Trophoblast cell (in vitro differentiated cells and primary cell): ENCODE results near the gene CST6.

Experiments used
- DNase-seq, 2 donors: peaks; one replicate each; pipeline ENCODE4 v3.0.0-alpha.2; 2016
- H2AFZ ChIP-seq: 2 replicates; pipeline ENCODE4 v1.6.1; 2013; ENCODE audit warnings: low read length, moderate library complexity, mild to moderate bottlenecking; ENCODE audit not compliant: insufficient read depth, poor library complexity
- H2AK5ac ChIP-seq: 2 replicates; pipeline ENCODE4 v1.6.1; 2013; ENCODE audit warnings: mild to moderate bottlenecking, low read length
- H2BK120ac ChIP-seq: 2 replicates; pipeline ENCODE4 v1.6.1; 2013; ENCODE audit warnings: low read length, mild to moderate bottlenecking, moderate library complexity; ENCODE audit not compliant: insufficient read depth, poor library complexity
- H2BK12ac ChIP-seq: 2 replicates; pipeline ENCODE4 v1.6.1; 2013; ENCODE audit warnings: mild to moderate bottlenecking, low read length, moderate library complexity
- H2BK5ac ChIP-seq: 2 replicates; pipeline ENCODE4 v1.6.1; 2013; ENCODE audit warnings: low read length, low read depth, moderate library complexity, mild to moderate bottlenecking; ENCODE audit not compliant: poor library complexity
- H3K14ac ChIP-seq: 2 replicates; pipeline ENCODE4 v1.6.1; 2013; ENCODE audit warnings: mild to moderate bottlenecking, low read length
- H3K18ac ChIP-seq: 2 replicates; pipeline ENCODE4 v1.6.1; 2013; ENCODE audit warnings: mild to moderate bottlenecking, low read length
- H3K23ac ChIP-seq: 2 replicates; pipeline ENCODE4 v1.6.1; 2013; ENCODE audit warnings: low read length
- H3K27ac ChIP-seq: 2 replicates; pipeline ENCODE4 v1.5.1; 2013; ENCODE audit warnings: low read depth, mild to moderate bottlenecking, inconsistent platforms, low read length, moderate library complexity
- H3K27me3 ChIP-seq: 2 replicates; pipeline ENCODE4 v1.6.1; 2013; ENCODE audit warnings: inconsistent platforms, mild to moderate bottlenecking, low read length, moderate library complexity; ENCODE audit not compliant: insufficient read depth
- H3K36me3 ChIP-seq, 2 experiments: 1 replicate in 1 of 2; 2 replicates in 1 of 2; pipeline ENCODE4 v1.6.1; 2013; ENCODE audit warnings: low read length in 2 of 2, mild to moderate bottlenecking in 2 of 2, moderate library complexity in 1 of 2; ENCODE audit not compliant: insufficient read depth in 2 of 2, control insufficient read depth in 1 of 2
- H3K4ac ChIP-seq: 2 replicates; pipeline ENCODE4 v1.6.1; 2013; ENCODE audit warnings: low read depth, mild to moderate bottlenecking, low read length, moderate library complexity
- H3K4me1 ChIP-seq, 2 experiments: 1 replicate in 1 of 2; 2 replicates in 1 of 2; pipeline ENCODE4 v1.6.1; 2013; ENCODE audit warnings: low read length in 2 of 2, mild to moderate bottlenecking in 2 of 2, moderate library complexity in 1 of 2; ENCODE audit not compliant: insufficient read depth in 2 of 2, control insufficient read depth in 1 of 2
- H3K4me2 ChIP-seq: 2 replicates; pipeline ENCODE4 v1.6.1; 2013; ENCODE audit warnings: inconsistent platforms, mild to moderate bottlenecking, low read length, moderate library complexity
- H3K4me3 ChIP-seq: 2 replicates; pipeline ENCODE4 v1.5.1; 2013; ENCODE audit warnings: mild to moderate bottlenecking, low read depth, low read length, inconsistent platforms
- H3K79me1 ChIP-seq: one replicate; pipeline ENCODE4 v1.6.1; 2013; ENCODE audit warnings: low read length
- H3K79me2 ChIP-seq: 2 replicates; pipeline ENCODE4 v1.6.1; 2013; ENCODE audit warnings: low read length, mild to moderate bottlenecking; ENCODE audit not compliant: control insufficient read depth, insufficient read depth, poor library complexity
- H3K9ac ChIP-seq: 2 replicates; pipeline ENCODE4 v1.6.1; 2013; ENCODE audit warnings: mild to moderate bottlenecking, low read length
- H3K9me3 ChIP-seq: 2 replicates; pipeline ENCODE4 v1.6.1; 2013; ENCODE audit warnings: low read depth, mild to moderate bottlenecking, control low read depth, inconsistent platforms, low read length; ENCODE audit not compliant: insufficient read depth
- H4K12ac ChIP-seq: 2 replicates; pipeline ENCODE4 v1.6.1; 2013; ENCODE audit warnings: low read depth, mild to moderate bottlenecking, low read length, moderate library complexity
- H4K8ac ChIP-seq: 2 replicates; pipeline ENCODE4 v1.6.1; 2013; ENCODE audit warnings: low read depth, mild to moderate bottlenecking, low read length, moderate library complexity
- H4K91ac ChIP-seq: one replicate; pipeline ENCODE4 v1.6.1; 2013; ENCODE audit warnings: low read depth, mild to moderate bottlenecking, low read length, moderate library complexity
- WGBS: extraction: QIAGEN DNeasy Blood & Tissue Kit; methylation state at CpG from one replicate; pipeline ENCODE4 v1.1.7; 2013; ENCODE audit warnings: missing lambda C conversion rate; ENCODE audit not compliant: insufficient read length, insufficient coverage; ENCODE audit errors: extremely low coverage; 5-methylcytosine and 5-hydroxymethylcytosine counted together

The CST6 gene

DNA sequence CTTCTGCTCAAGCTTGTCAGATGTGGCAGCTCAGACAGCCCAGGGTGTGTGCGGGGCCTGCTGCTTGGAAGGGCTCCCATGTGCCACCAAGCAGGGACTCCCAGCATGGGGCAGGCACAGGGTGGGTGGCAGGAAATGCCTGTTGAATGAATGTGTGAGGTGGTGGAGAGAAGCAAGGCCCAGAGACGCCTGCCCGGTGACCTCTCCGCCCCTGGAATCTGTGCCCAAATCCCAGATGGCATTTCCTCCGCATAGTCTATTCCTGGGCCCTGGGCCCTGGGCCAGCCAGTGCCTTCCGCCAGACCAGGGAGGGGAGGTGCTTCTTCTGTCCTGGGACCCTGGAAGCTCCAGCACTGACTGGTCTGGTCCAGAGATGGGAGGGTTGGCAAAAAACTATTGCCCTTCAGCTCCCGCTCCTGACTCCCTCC is 3.7 kb downstream of the CST6 start:
- peaks cover 34 to 38% of the 10 kb centered on the region in 2 experiments for H3K4me1 ChIP-seq
- H3K9me3 ChIP-seq, result no peaks in the 10 kb centered on the region
- H3K4me2 ChIP-seq, result no peak overlapping the region
- H2AFZ ChIP-seq, result no peak overlapping the region
- H3K79me2 ChIP-seq, result peaks cover 3% of the 10 kb centered on the region
- no peak overlapping the region for H3K27ac ChIP-seq
- no peak overlapping the region for H2BK5ac ChIP-seq
- H2BK120ac ChIP-seq, result no peak overlapping the region
- no peaks in the 10 kb centered on the region for H3K27me3 ChIP-seq
- no peak overlapping the region for H3K4me3 ChIP-seq
- H3K14ac ChIP-seq, result no peak overlapping the region
- H2BK12ac ChIP-seq, result peak overlapping the region; percentile 42
- no peak overlapping the region for H3K4ac ChIP-seq
- no peak overlapping the region for H3K23ac ChIP-seq
- H4K12ac ChIP-seq, result no peak overlapping the region
- WGBS, result no CpG with 5 or more reads among the region's 7 CpGs
- no peak overlapping the region for H3K18ac ChIP-seq
- DNase-seq, result no peak
- H2AK5ac ChIP-seq, result no peak overlapping the region
- peaks cover 19% of the 10 kb centered on the region for H3K79me1 ChIP-seq
- no peak overlapping the region for H4K91ac ChIP-seq
- H4K8ac ChIP-seq, result no peak overlapping the region
- H3K36me3 ChIP-seq, result no peaks in the 10 kb centered on the region
- no peak overlapping the region for H3K9ac ChIP-seq

- WGBS, result no CpG with 5 or more reads among the region's 18 CpGs
- Histone ChIP-seq H3K79me2 (peaks cover 3% of the 10 kb centered on the region), H4K12ac (no peak overlapping the region), H3K9ac (no peak overlapping the region), H2BK120ac (no peak overlapping the region), H3K14ac (no peak overlapping the region), H4K91ac (no peak overlapping the region), H3K79me1 (peaks cover 16% of the 10 kb centered on the region), H3K23ac (no peak overlapping the region), H3K4me3 (no peak overlapping the region), H4K8ac (no peak overlapping the region), H2AFZ (no peak overlapping the region), H2BK5ac (no peak overlapping the region), H3K27me3 (no peaks in the 10 kb centered on the region), H3K9me3 (no peaks in the 10 kb centered on the region), H3K4me1 (peaks cover 29 to 35% of the 10 kb centered on the region in 2 experiments), H3K4me2 (no peak overlapping the region), H3K18ac (no peak overlapping the region), H2AK5ac (no peak overlapping the region), H3K36me3 (no peaks in the 10 kb centered on the region), H3K27ac (no peak overlapping the region), H2BK12ac (no peak overlapping the region), H3K4ac (no peak overlapping the region)
- peak; percentile 63 to 70 for DNase-seq
Observed at GRCh38 chr11:66015936-66016792, 4.4 kb downstream of the CST6 start.

DNA sequence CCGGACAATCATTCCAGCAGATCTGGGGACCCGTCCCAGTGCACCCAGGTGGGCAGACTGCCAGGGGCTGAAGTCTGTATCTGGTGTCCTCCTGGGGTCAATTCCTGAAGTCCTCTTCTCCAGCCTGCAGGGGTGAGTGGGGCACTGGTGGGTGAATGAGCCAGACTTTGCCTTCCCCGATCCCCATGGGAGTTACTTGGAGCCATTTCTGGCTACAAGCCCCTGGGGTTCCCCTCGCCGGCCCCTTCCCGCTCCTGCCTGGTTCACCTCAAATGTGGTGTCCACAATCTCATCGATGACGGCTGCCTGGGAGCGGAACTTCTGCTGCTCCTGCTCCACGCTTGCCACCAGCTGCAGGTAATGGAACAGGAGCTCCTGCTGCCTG is 5.0 kb downstream of the CST6 start:
- Histone ChIP-seq H2BK120ac (no peak overlapping the region), H3K79me2 (peaks cover 3% of the 10 kb centered on the region), H2BK5ac (no peak overlapping the region), H3K4me3 (no peak overlapping the region), H2AK5ac (no peak overlapping the region), H4K12ac (no peak overlapping the region), H3K9me3 (peaks cover 1% of the 10 kb centered on the region), H3K4me1 (peaks cover 25 to 30% of the 10 kb centered on the region in 2 experiments), H3K36me3 (no peaks in the 10 kb centered on the region), H3K23ac (no peak overlapping the region), H3K4me2 (no peak overlapping the region), H3K79me1 (peaks cover 13% of the 10 kb centered on the region), H3K27me3 (no peaks in the 10 kb centered on the region), H2BK12ac (no peak overlapping the region), H4K91ac (no peak overlapping the region), H3K4ac (no peak overlapping the region), H2AFZ (no peak overlapping the region), H3K27ac (no peak overlapping the region), H3K18ac (no peak overlapping the region), H4K8ac (no peak overlapping the region), H3K9ac (no peak overlapping the region), H3K14ac (no peak overlapping the region)
- WGBS, result no CpG with 5 or more reads among the region's 10 CpGs
- DNase-seq, result no peak

DNA sequence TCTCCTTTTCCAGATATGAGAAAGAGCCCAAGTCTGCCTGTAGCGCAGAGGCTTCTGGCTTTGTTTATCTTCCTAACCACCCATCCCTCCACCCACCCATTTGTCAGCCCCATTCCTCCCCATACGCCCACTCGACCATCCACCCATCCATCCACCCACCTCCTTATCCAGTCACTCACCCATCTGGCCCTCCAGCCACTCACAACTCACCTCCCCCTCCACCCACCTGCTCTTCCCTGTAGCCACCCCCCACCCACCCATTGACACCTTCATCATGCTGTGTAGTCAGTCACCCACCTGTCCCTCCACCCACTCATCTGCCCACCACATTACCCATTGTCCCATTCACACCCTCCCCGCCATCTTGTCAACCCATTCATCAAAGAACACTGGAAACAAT is 5.5 kb downstream of the CST6 start:
- H3K9me3 ChIP-seq, result peaks cover 2% of the 10 kb centered on the region
- H3K79me1 ChIP-seq, result peaks cover 8% of the 10 kb centered on the region
- WGBS, result 100% methylated on average over 2 of the region's 4 CpGs
- no peak overlapping the region for H3K18ac ChIP-seq
- no peaks in the 10 kb centered on the region for H3K79me2 ChIP-seq
- H2AFZ ChIP-seq, result no peak overlapping the region
- H3K27me3 ChIP-seq, result no peaks in the 10 kb centered on the region
- no peak overlapping the region for H3K27ac ChIP-seq
- no peak overlapping the region for H3K14ac ChIP-seq
- no peak for DNase-seq
- H2BK5ac ChIP-seq, result no peak overlapping the region
- no peak overlapping the region for H3K4ac ChIP-seq
- H3K23ac ChIP-seq, result no peak overlapping the region
- H3K9ac ChIP-seq, result no peak overlapping the region
- no peak overlapping the region for H2AK5ac ChIP-seq
- H3K36me3 ChIP-seq, result no peaks in the 10 kb centered on the region
- H3K4me3 ChIP-seq, result no peak overlapping the region
- H2BK12ac ChIP-seq, result no peak overlapping the region
- H3K4me2 ChIP-seq, result no peak overlapping the region
- H4K12ac ChIP-seq, result no peak overlapping the region
- no peak overlapping the region for H4K91ac ChIP-seq
- H3K4me1 ChIP-seq, result peaks cover 20 to 25% of the 10 kb centered on the region in 2 experiments
- H4K8ac ChIP-seq, result no peak overlapping the region
- H2BK120ac ChIP-seq, result no peak overlapping the region
